Right renal cortex interstitium (tissue), 3 donors: ENCODE measurements around the gene LRRC10B. TPM values are rescaled to one million over a fixed set of nuclear protein-coding genes. Genes with fewer than 3 reads are reported as not detected.

Experiments used
- DNase-seq, 3 donors: peaks; one replicate each; pipeline ENCODE4 v3.0.0-alpha.2; 2013; ENCODE audit warnings: low read depth in 3 of 3, low spot score in 2 of 3
- polyA plus RNA-seq, 3 donors: library from polyadenylated mRNA; unstranded; fragments of 120-200 nt; gene quantifications; one replicate each; pipeline ENCODE4 v1.2.1, GENCODE V29; 2013; ENCODE audit not compliant: insufficient read length in 3 of 3

Gene LRRC10B
- polyA plus RNA-seq, 3 donors: 0.72 to 1.1 (median 0.95) TPM

- DNase-seq: no peak
Observed at GRCh38 chr11:61507012-61507768, 1.4 kb upstream of the LRRC10B start.

- peak in 1 of 3 donors; percentile 76 for DNase-seq
Observed at GRCh38 chr11:61509043-61510029, 787 bp downstream of the LRRC10B start.

- no peak for DNase-seq
Observed at GRCh38 chr11:61510166-61510919, 1.8 kb downstream of the LRRC10B start.

- DNase-seq: no peak
Observed at GRCh38 chr11:61510974-61511373, 2.4 kb downstream of the LRRC10B start.

- no peak for DNase-seq
Observed at GRCh38 chr11:61511383-61511782, 2.8 kb downstream of the LRRC10B start.

GRCh38 chr11:61512435-61512834, 3.9 kb downstream of the LRRC10B start:
- no peak for DNase-seq

GRCh38 chr11:61513143-61513765, 4.7 kb downstream of the LRRC10B start:
- DNase-seq: no peak

- DNase-seq: no peak
Observed at GRCh38 chr11:61514050-61514917, 5.7 kb downstream of the LRRC10B start.

GRCh38 chr11:61515686-61516085, 7.1 kb downstream of the LRRC10B start:
- DNase-seq: no peak

GRCh38 chr11:61516191-61516590, 7.6 kb downstream of the LRRC10B start:
- no peak for DNase-seq

GRCh38 chr11:61516675-61517572, 8.4 kb downstream of the LRRC10B start:
- no peak for DNase-seq

GRCh38 chr11:61518032-61518795, 9.7 kb downstream of the LRRC10B start:
- DNase-seq: no peak

- no peak for DNase-seq
Observed at GRCh38 chr11:61522881-61523280, 14.3 kb downstream of the LRRC10B start.

GRCh38 chr11:61524446-61524845, 15.9 kb downstream of the LRRC10B start:
- no peak for DNase-seq

GRCh38 chr11:61524963-61525587, 16.5 kb downstream of the LRRC10B start:
- DNase-seq: no peak

- DNase-seq: no peak
Observed at GRCh38 chr11:61526229-61526628, 17.7 kb downstream of the LRRC10B start.
